Spleen (tissue), 11 donors: ENCODE results near the gene KRTAP4-3. TPM values are rescaled to one million over a fixed set of nuclear protein-coding genes. Genes with fewer than 3 reads are reported as not detected.
A peak's percentile ranks its signal among the peaks of the same experiment; 100 is the strongest.
"Not testable (repeated sequence)": the region's sequence is repeated elsewhere in the genome, so short reads cannot be mapped to it uniquely, and the experiment has no call there.

Experiments
- DNase-seq: peaks from one replicate; pipeline ENCODE4 v3.0.0-alpha.2; 2020
- H3K27ac ChIP-seq, 8 donors: fragments of 200-600 bp; sonication (generic) in 7 of 8; 1 replicate in 4 of 8; 2 replicates in 4 of 8; pipeline versions ENCODE4 v1.5.0 to v1.8.0; 2016 to 2021; ENCODE audit warnings: inconsistent platforms in 4 of 8, mild to moderate bottlenecking in 4 of 8, moderate library complexity in 1 of 8
- H3K27me3 ChIP-seq, 7 donors: fragments of 200-600 bp; sonication (generic) in 6 of 7; replicated peaks in 1 of 7; 1 replicate in 4 of 7; 2 replicates in 3 of 7; pipeline versions ENCODE4 v1.5.0 to v1.8.0; 2016 to 2021; ENCODE audit warnings: inconsistent platforms in 3 of 7, mild to moderate bottlenecking in 1 of 7
- H3K36me3 ChIP-seq, 6 donors: fragments of 200-600 bp; sonication (generic) in 5 of 6; 1 replicate in 4 of 6; 2 replicates in 2 of 6; pipeline versions ENCODE4 v1.5.0 to v1.8.0; 2016 to 2021; ENCODE audit warnings: inconsistent platforms in 2 of 6
- H3K4me1 ChIP-seq, 6 donors: fragments of 200-600 bp; sonication (generic) in 5 of 6; 1 replicate in 3 of 6; 2 replicates in 3 of 6; pipeline versions ENCODE4 v1.5.0 to v1.8.0; 2016 to 2021; ENCODE audit warnings: inconsistent platforms in 3 of 6
- H3K4me3 ChIP-seq, 8 donors: fragments of 200-600 bp; sonication (generic) in 7 of 8; 1 replicate in 4 of 8; 2 replicates in 4 of 8; pipeline versions ENCODE4 v1.5.0 to v1.8.0; 2016 to 2021; ENCODE audit warnings: inconsistent platforms in 4 of 8, mild to moderate bottlenecking in 4 of 8, moderate library complexity in 2 of 8
- H3K9me3 ChIP-seq, 8 donors: fragments of 200-600 bp; sonication (generic) in 7 of 8; 1 replicate in 4 of 8; 2 replicates in 4 of 8; pipeline versions ENCODE4 v1.5.0 to v1.8.0; 2016 to 2021; ENCODE audit warnings: inconsistent platforms in 4 of 8
- POLR2A ChIP-seq, 3 donors: fragments of 450-650 bp; IDR thresholded peaks; one replicate each; pipeline ENCODE4 v1.5.1; 2017; ENCODE audit warnings: antibody characterized with exemption in 3 of 3, mild to moderate bottlenecking in 1 of 3
- POLR2AphosphoS5 ChIP-seq, 3 donors: sonication (generic); formaldehyde crosslinking; IDR thresholded peaks; one replicate each; pipeline ENCODE4 v1.5.1; 2017; ENCODE audit warnings: antibody characterized with exemption in 3 of 3
- WGBS, 5 donors: extraction: QIAGEN DNeasy Blood & Tissue Kit in 3 of 5; methylation state at CpG; one replicate each; pipeline versions ENCODE4 v1.1.5 to v1.1.7; 2013 to 2018; 5-methylcytosine and 5-hydroxymethylcytosine counted together
- intact Hi-C: fragments of 100-400 bp; cut with DNase I; formaldehyde crosslinking; loops from one replicate; pipeline ENCODE4 v1.15.0; 2023; ENCODE audit warnings: low total_unique reads
- polyA plus RNA-seq, 3 donors: library from polyadenylated mRNA; stranded (reverse); fragments of 200-250 nt; gene quantifications; one replicate each; pipeline ENCODE4 v1.2.1, GENCODE V29; 2013
- small RNA-seq, 4 donors: library from RNA; depleted of rRNA; stranded (forward); fragments of <200 nt; gene quantifications; one replicate each; pipeline ENCODE3, GENCODE V24; 2016
- total RNA-seq, 7 donors: library from RNA; depleted of rRNA in 3 of 7; stranded (reverse); fragments of >200 nt in 3 of 7; fragmentation: NEBNext Ultra II Directional in 4 of 7; extraction: Animal tissue kit (Norgen Biotek cat#: 25700) in 4 of 7; gene quantifications; one replicate each; pipeline versions ENCODE4 v1.1.0 to v1.2.1, GENCODE V29; 2016 to 2021
- TF ChIP-seq, protein P1 (sequence below), 11 experiments: fragments of 200-600 bp in 7 of 11; fragments of 450-650 bp in 4 of 11; sonication (generic) in 4 of 11; IDR thresholded peaks in 8 of 11; conservative IDR thresholded peaks in 3 of 11; 1 replicate in 7 of 11; 2 replicates in 4 of 11; pipeline versions ENCODE4 v1.4.0 to v1.8.0; 2016 to 2021; ENCODE audit warnings: antibody characterized with exemption in 11 of 11, inconsistent platforms in 4 of 11, mild to moderate bottlenecking in 1 of 11
- donor health status: healthy with polysubstance abuse.
- donor health status: DM: no; HTN: no; CAD: no; lungs with moderate emphysema.
- donor health status: DM: no; HTN: no; CAD: no.
- donor health status: Bipolar disorder and iron deficiency.
- donor health status: healthy.
- donor health status: DM: no; HTN: no; CAD: no.
- donor health status: DM: yes; HTN: yes; CAD: no.

Gene KRTAP4-3
- total and polyA plus RNA-seq, 10 donors, result not detected

DNA sequence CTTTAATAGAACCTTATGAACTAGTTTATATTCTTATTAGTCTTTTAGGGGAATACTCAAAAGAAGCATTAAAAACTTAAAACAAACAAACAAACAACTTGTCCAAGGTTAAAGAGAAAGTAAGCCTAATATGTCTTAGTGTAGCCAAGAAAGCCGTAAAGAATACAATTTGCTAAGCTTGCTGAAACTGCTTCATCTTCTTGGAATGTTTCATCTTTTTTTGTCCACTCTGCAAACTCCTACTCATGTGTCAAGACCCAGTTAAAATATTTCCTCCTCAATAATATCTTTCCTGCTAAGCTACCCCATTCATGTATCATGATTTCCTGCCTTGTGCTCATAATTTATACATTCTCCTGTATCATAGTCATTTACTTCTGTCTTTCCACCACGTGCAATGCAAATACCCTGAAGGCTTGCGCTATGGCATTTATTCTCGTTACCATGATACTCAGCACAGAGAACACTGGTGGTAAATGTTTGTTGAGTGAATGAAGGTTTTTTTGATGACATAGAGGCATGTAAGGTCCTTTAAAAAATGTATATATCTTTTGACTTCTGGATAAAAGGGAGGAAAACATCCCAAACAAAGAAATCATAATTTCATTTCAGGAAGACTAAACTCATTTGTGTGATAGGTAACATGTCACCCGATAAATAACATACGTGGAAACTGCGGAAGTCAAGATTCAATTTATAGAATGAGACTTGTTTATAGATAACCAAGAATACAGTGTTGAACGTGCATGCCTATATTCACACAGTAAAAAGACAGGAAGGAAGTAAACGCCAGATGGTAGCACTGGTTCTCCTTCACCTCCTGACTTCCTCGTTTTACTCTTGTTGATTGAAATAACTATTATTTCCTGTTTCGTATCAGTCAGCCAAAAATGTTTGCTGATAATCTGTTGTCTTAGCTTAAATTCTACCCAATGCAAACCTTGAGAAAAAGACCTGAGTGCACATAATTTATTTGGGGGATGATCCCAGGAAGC is 48.0 kb downstream of the KRTAP4-3 start:
- H3K27me3 ChIP-seq, H3K4me3 ChIP-seq, H3K36me3 ChIP-seq, H3K9me3 ChIP-seq, DNase-seq, intact Hi-C loops: not testable (repeated sequence)
- H3K4me1 ChIP-seq, result peaks cover 5 to 68% (median 20%) of the 10 kb centered on the region in 6 donors
- H3K27ac ChIP-seq, result peak overlapping the region in 7 of 8 donors; percentile 53 to 81 (median 69)
- TF ChIP-seq, protein P1, sequence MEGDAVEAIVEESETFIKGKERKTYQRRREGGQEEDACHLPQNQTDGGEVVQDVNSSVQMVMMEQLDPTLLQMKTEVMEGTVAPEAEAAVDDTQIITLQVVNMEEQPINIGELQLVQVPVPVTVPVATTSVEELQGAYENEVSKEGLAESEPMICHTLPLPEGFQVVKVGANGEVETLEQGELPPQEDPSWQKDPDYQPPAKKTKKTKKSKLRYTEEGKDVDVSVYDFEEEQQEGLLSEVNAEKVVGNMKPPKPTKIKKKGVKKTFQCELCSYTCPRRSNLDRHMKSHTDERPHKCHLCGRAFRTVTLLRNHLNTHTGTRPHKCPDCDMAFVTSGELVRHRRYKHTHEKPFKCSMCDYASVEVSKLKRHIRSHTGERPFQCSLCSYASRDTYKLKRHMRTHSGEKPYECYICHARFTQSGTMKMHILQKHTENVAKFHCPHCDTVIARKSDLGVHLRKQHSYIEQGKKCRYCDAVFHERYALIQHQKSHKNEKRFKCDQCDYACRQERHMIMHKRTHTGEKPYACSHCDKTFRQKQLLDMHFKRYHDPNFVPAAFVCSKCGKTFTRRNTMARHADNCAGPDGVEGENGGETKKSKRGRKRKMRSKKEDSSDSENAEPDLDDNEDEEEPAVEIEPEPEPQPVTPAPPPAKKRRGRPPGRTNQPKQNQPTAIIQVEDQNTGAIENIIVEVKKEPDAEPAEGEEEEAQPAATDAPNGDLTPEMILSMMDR (IDR thresholded peaks at IDR 0.05 in 8 of 11, conservative IDR thresholded peaks at IDR 0.05 in 3 of 11), result peak in 1 of 11 experiments; percentile 21
- TF ChIP-seq POLR2AphosphoS5 (IDR thresholded peaks at IDR 0.05), result peak in 1 of 3 donors; percentile 35
- 21 to 31% (median 27%) methylated on average over 11 of the region's 11 CpGs for WGBS, 5 donors

DNA sequence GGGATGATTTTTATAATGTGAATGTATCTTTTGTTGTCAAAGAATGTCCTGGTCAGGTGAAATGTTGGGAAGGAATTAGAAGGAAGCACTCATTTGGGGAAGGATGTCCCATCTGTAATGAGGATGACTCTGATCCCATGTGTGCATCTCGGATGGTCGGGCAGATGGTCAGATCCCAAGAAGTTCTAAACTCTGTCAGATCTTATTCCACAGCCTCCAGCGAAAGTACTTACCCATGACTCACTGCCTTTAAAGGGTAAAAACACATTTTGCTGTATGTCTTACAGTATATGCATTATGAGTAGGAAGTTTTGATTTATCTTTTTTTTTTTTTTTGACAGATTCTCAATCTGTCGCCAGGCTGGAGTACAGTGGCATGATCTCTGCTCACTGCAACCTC is 49.3 kb downstream of the KRTAP4-3 start:
- H3K4me3 ChIP-seq, result no peak overlapping the region
- H3K27ac ChIP-seq, result no peak overlapping the region
- peaks cover 3 to 56% (median 15%) of the 10 kb centered on the region in 6 donors for H3K4me1 ChIP-seq
- peaks cover 0 to 6% (median under 1%) of the 10 kb centered on the region in 8 donors for H3K9me3 ChIP-seq
- TF ChIP-seq POLR2A (IDR thresholded peaks at IDR 0.05) (no peak), POLR2AphosphoS5 (IDR thresholded peaks at IDR 0.05) (no peak)
- TF ChIP-seq, protein P1 (IDR thresholded peaks at IDR 0.05 in 8 of 11, conservative IDR thresholded peaks at IDR 0.05 in 3 of 11), result no peak
- intact Hi-C loops, result no loop called here
- peaks cover 0 to 5% (median 0%) of the 10 kb centered on the region in 7 donors for H3K27me3 ChIP-seq
- no peaks in the 10 kb centered on the region for H3K36me3 ChIP-seq
- no peak for DNase-seq
- WGBS, 5 donors, result 83 to 93% (median 91%) methylated on average over 4 of the region's 4 CpGs

DNA sequence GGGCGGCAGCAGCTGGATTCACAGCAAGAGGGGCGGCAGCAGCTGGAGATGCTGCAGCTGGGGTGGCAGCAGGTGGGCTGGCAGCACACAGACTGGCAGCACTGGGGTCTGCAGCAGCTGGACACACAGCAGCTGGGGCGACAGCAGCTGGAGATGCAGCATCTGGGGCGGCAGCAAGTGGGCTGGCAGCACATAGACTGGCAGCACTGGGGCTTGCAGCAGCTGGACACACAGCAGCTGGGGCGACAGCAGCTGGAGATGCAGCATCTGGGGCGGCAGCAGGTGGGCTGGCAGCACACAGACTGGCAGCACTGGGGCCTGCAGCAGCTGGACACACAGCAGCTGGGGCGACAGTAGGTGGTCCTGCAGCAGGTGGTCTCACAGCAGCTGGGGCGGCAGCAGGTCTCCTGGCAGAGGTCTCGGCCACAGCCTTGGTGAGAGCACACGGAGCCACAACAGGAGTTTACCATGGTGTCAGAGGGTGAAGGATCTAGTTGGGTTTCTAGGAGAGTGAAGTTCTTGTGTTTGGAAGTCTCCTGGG is 50.1 kb downstream of the KRTAP4-3 start, which contains the start of gene KRTAP4-11:
Gene KRTAP4-11 (minus strand): TSS at position 528 of the 541 bp plus-strand sequence. CDS start 58 bp downstream, at position 470.
- 64 to 86% (median 74%) methylated on average over 7 to 10 of the region's 10 CpGs for WGBS, 5 donors
- intact Hi-C loops, result not testable (repeated sequence)

More for the DNA sequence above, 50.1 kb downstream of the KRTAP4-3 start, which contains the start of gene KRTAP4-11:
- not testable (repeated sequence) for H3K36me3 ChIP-seq, H3K27ac ChIP-seq, DNase-seq, H3K4me3 ChIP-seq, H3K27me3 ChIP-seq
- H3K9me3 ChIP-seq, result peaks cover 0 to 12% (median 8%) of the 10 kb centered on the region in 8 donors
- H3K4me1 ChIP-seq, result peaks cover 3 to 48% (median 12%) of the 10 kb centered on the region in 6 donors

Small RNA genes within 50 kb of the gene (small RNA-seq; reads per million reads assigned to genes)
- gene KRTAP4-17P, result 0 reads per million in 4 donors

Other genes with a start within 250 kb of the KRTAP4-3 start
Only the 30 nearest of the 40 such genes appear.
- not detected for gene KRTAP1-5, start 141.0 kb downstream of the KRTAP4-3 start, total RNA-seq
- gene KRTAP1-5, start 141.0 kb downstream of the KRTAP4-3 start, polyA plus RNA-seq, result not detected
- not detected for gene KRTAP1-4, start 138.0 kb downstream of the KRTAP4-3 start, total RNA-seq
- gene KRTAP1-4, start 138.0 kb downstream of the KRTAP4-3 start, polyA plus RNA-seq, result not detected
- gene KRTAP1-3, start 133.3 kb downstream of the KRTAP4-3 start, total RNA-seq, result not detected
- not detected for gene KRTAP1-3, start 133.3 kb downstream of the KRTAP4-3 start, polyA plus RNA-seq
- gene KRTAP1-1, start 126.8 kb downstream of the KRTAP4-3 start, total RNA-seq, result not detected
- gene KRTAP1-1, start 126.8 kb downstream of the KRTAP4-3 start, polyA plus RNA-seq, result not detected
- not detected for gene KRTAP2-1, start 120.9 kb downstream of the KRTAP4-3 start, total RNA-seq
- not detected for gene KRTAP2-1, start 120.9 kb downstream of the KRTAP4-3 start, polyA plus RNA-seq
- gene KRTAP2-2, start 113.0 kb downstream of the KRTAP4-3 start, total RNA-seq, result not detected
- not detected for gene KRTAP2-2, start 113.0 kb downstream of the KRTAP4-3 start, polyA plus RNA-seq
- not detected for gene KRTAP2-3, start 108.1 kb downstream of the KRTAP4-3 start, total RNA-seq
- gene KRTAP2-3, start 108.1 kb downstream of the KRTAP4-3 start, polyA plus RNA-seq, result not detected
- not detected for gene KRTAP2-4, start 102.3 kb downstream of the KRTAP4-3 start, total RNA-seq
- not detected for gene KRTAP2-4, start 102.3 kb downstream of the KRTAP4-3 start, polyA plus RNA-seq
- not detected for gene KRTAP4-7, start 84.1 kb downstream of the KRTAP4-3 start, total RNA-seq
- gene KRTAP4-7, start 84.1 kb downstream of the KRTAP4-3 start, polyA plus RNA-seq, result not detected
- not detected for gene KRTAP4-8, start 70.1 kb downstream of the KRTAP4-3 start, total RNA-seq
- gene KRTAP4-8, start 70.1 kb downstream of the KRTAP4-3 start, polyA plus RNA-seq, result not detected
- not detected for gene KRTAP4-16, start 66.0 kb downstream of the KRTAP4-3 start, total RNA-seq
- not detected for gene KRTAP4-16, start 66.0 kb downstream of the KRTAP4-3 start, polyA plus RNA-seq
- not detected for gene KRTAP4-9, start 62.8 kb downstream of the KRTAP4-3 start, total RNA-seq
- not detected for gene KRTAP4-9, start 62.8 kb downstream of the KRTAP4-3 start, polyA plus RNA-seq
- not detected for gene KRTAP4-11, start 49.8 kb downstream of the KRTAP4-3 start, total RNA-seq
- gene KRTAP4-11, start 49.8 kb downstream of the KRTAP4-3 start, polyA plus RNA-seq, result not detected
- gene KRTAP4-12, start 44.0 kb downstream of the KRTAP4-3 start, total RNA-seq, result not detected
- not detected for gene KRTAP4-12, start 44.0 kb downstream of the KRTAP4-3 start, polyA plus RNA-seq
- gene KRTAP4-6, start 27.7 kb downstream of the KRTAP4-3 start, total RNA-seq, result not detected
- not detected for gene KRTAP4-6, start 27.7 kb downstream of the KRTAP4-3 start, polyA plus RNA-seq
- gene KRTAP4-5, start 18.4 kb downstream of the KRTAP4-3 start, total RNA-seq, result not detected
- not detected for gene KRTAP4-5, start 18.4 kb downstream of the KRTAP4-3 start, polyA plus RNA-seq
- not detected for gene KRTAP4-4, start 7.5 kb downstream of the KRTAP4-3 start, total RNA-seq
- not detected for gene KRTAP4-4, start 7.5 kb downstream of the KRTAP4-3 start, polyA plus RNA-seq
- not detected for gene KRTAP4-2, start 10.0 kb upstream of the KRTAP4-3 start, total RNA-seq
- gene KRTAP4-2, start 10.0 kb upstream of the KRTAP4-3 start, polyA plus RNA-seq, result not detected
- not detected for gene KRTAP4-1, start 16.7 kb upstream of the KRTAP4-3 start, total RNA-seq
- not detected for gene KRTAP4-1, start 16.7 kb upstream of the KRTAP4-3 start, polyA plus RNA-seq
- gene KRTAP9-1, start 21.7 kb upstream of the KRTAP4-3 start, total RNA-seq, result not detected
- gene KRTAP9-1, start 21.7 kb upstream of the KRTAP4-3 start, polyA plus RNA-seq, result not detected
- gene KRTAP9-2, start 58.4 kb upstream of the KRTAP4-3 start, total RNA-seq, result not detected
- not detected for gene KRTAP9-2, start 58.4 kb upstream of the KRTAP4-3 start, polyA plus RNA-seq
- gene KRTAP9-3, start 64.2 kb upstream of the KRTAP4-3 start, total RNA-seq, result not detected
- not detected for gene KRTAP9-3, start 64.2 kb upstream of the KRTAP4-3 start, polyA plus RNA-seq
- not detected for gene KRTAP9-8, start 69.8 kb upstream of the KRTAP4-3 start, total RNA-seq
- not detected for gene KRTAP9-8, start 69.8 kb upstream of the KRTAP4-3 start, polyA plus RNA-seq
- gene KRTAP9-4, start 81.5 kb upstream of the KRTAP4-3 start, total RNA-seq, result not detected
- not detected for gene KRTAP9-4, start 81.5 kb upstream of the KRTAP4-3 start, polyA plus RNA-seq
- gene KRTAP9-9, start 87.2 kb upstream of the KRTAP4-3 start, total RNA-seq, result not detected
- not detected for gene KRTAP9-9, start 87.2 kb upstream of the KRTAP4-3 start, polyA plus RNA-seq
- not detected for gene KRTAP9-6, start 97.2 kb upstream of the KRTAP4-3 start, total RNA-seq
- gene KRTAP9-6, start 97.2 kb upstream of the KRTAP4-3 start, polyA plus RNA-seq, result not detected
- gene KRTAP9-7, start 107.5 kb upstream of the KRTAP4-3 start, total RNA-seq, result not detected
- gene KRTAP9-7, start 107.5 kb upstream of the KRTAP4-3 start, polyA plus RNA-seq, result not detected
- gene KRTAP29-1, start 134.6 kb upstream of the KRTAP4-3 start, total RNA-seq, result not detected
- not detected for gene KRTAP29-1, start 134.6 kb upstream of the KRTAP4-3 start, polyA plus RNA-seq
- gene KRTAP16-1, start 141.1 kb upstream of the KRTAP4-3 start, total RNA-seq, result not detected
- gene KRTAP16-1, start 141.1 kb upstream of the KRTAP4-3 start, polyA plus RNA-seq, result not detected
- not detected for gene KRTAP17-1, start 147.5 kb upstream of the KRTAP4-3 start, total RNA-seq
- gene KRTAP17-1, start 147.5 kb upstream of the KRTAP4-3 start, polyA plus RNA-seq, result not detected